Endothelial cell of umbilical vein (primary cell): ENCODE results near the gene HIP1.

Source experiments
- EZH2 ChIP-seq: IDR thresholded peaks from 2 replicates; pipeline ENCODE4 v1.6.1; 2012; ENCODE audit warnings: borderline replicate concordance, low read depth, mild to moderate bottlenecking, moderate library complexity, low read length, inconsistent platforms; ENCODE audit not compliant: severe bottlenecking
- FOS ChIP-seq: IDR thresholded peaks from 2 replicates; pipeline ENCODE4 v1.6.1; 2011; ENCODE audit warnings: mild to moderate bottlenecking, low read length, moderate library complexity, borderline replicate concordance; ENCODE audit not compliant: insufficient read depth
- GATA2 ChIP-seq: IDR thresholded peaks from 2 replicates; pipeline ENCODE4 v1.7.0; 2011; ENCODE audit warnings: low read depth, mild to moderate bottlenecking, moderate library complexity, mixed read lengths, low read length; ENCODE audit not compliant: insufficient read length, insufficient read depth
- JUN ChIP-seq: IDR thresholded peaks from 2 replicates; pipeline ENCODE4 v1.6.1; 2011; ENCODE audit warnings: borderline replicate concordance, low read depth; ENCODE audit not compliant: insufficient read length, insufficient read depth
- MYC ChIP-seq: IDR thresholded peaks from one replicate; pipeline ENCODE4 v1.6.1; 2011; ENCODE audit warnings: mild to moderate bottlenecking, low read depth, low read length
- POLR2A ChIP-seq: IDR thresholded peaks from 2 replicates; pipeline ENCODE4 v1.6.1; 2012; ENCODE audit warnings: low read depth, mild to moderate bottlenecking, control low read depth, low read length
- POLR2AphosphoS5 ChIP-seq: IDR thresholded peaks from 2 replicates; pipeline ENCODE4 v1.6.1; 2012; ENCODE audit warnings: low read depth, mild to moderate bottlenecking, control low read depth, low read length, moderate library complexity; ENCODE audit not compliant: insufficient read depth
- TF ChIP-seq, protein P1 (sequence below), 2 donors: IDR thresholded peaks; 1 replicate in 1 of 2; 2 replicates in 1 of 2; pipeline ENCODE4 v1.5.1; 2011; ENCODE audit warnings: low read length in 2 of 2, mild to moderate bottlenecking in 2 of 2, moderate library complexity in 2 of 2, control low read depth in 1 of 2, inconsistent platforms in 1 of 2, low read depth in 1 of 2; ENCODE audit not compliant: insufficient read depth in 1 of 2; ENCODE audit errors: extremely low read depth in 1 of 2
- TF ChIP-seq, protein P2 (sequence below): IDR thresholded peaks from 2 replicates; pipeline ENCODE4 v1.6.1; 2011; ENCODE audit not compliant: insufficient read depth, insufficient read length

DNA sequence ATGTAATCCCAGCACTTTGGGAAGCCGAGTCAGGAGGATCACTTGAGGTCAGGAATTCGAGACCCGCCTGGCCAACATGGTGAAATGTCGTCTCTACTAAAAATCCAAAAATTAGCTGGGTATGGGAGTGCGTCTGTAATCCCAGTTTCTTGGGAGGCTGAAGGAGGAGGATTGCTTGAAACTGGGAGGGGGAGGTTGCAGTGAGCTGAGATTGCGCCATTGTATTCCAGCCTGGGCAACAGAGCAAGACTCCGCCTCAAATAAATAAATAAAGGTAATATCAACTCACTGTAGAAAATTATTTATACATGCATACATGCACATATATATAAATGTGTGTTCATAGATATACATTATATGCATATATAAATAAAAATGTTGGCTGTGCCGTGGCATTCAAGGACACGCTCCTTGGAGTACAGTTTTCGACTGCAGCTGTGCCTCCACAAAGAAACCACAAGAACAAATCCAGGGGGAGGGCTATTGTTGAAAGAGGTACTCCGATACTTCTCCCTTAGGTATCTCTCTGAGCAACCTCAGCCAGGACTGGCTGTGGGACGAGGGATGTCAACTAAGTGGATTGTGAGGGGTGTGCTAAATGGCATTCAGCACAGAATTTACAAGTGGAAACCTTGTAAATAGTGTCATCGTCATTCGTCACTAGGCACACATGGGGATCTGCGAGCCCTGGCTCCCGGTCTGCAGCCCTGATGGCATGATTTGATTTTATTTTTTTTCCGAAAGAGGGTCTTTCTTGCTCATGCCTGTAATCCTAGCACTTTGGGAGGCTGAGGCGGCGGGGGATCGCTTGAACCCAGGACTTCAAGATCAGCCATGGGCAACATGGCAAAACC is 49.3 kb downstream of the HIP1 start:
- no peak for TF ChIP-seq POLR2AphosphoS5
- TF ChIP-seq, protein P1, sequence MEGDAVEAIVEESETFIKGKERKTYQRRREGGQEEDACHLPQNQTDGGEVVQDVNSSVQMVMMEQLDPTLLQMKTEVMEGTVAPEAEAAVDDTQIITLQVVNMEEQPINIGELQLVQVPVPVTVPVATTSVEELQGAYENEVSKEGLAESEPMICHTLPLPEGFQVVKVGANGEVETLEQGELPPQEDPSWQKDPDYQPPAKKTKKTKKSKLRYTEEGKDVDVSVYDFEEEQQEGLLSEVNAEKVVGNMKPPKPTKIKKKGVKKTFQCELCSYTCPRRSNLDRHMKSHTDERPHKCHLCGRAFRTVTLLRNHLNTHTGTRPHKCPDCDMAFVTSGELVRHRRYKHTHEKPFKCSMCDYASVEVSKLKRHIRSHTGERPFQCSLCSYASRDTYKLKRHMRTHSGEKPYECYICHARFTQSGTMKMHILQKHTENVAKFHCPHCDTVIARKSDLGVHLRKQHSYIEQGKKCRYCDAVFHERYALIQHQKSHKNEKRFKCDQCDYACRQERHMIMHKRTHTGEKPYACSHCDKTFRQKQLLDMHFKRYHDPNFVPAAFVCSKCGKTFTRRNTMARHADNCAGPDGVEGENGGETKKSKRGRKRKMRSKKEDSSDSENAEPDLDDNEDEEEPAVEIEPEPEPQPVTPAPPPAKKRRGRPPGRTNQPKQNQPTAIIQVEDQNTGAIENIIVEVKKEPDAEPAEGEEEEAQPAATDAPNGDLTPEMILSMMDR (IDR thresholded peaks at IDR 0.05; ENCODE audit: extremely low read depth in 1 of 2, insufficient read depth in 1 of 2, low read depth in 1 of 2, low read length in 2 of 2), result no peak
- TF ChIP-seq FOS, result no peak
- no peak for TF ChIP-seq POLR2A
- TF ChIP-seq GATA2, result no peak
- no peak for TF ChIP-seq EZH2
- TF ChIP-seq, protein P2, sequence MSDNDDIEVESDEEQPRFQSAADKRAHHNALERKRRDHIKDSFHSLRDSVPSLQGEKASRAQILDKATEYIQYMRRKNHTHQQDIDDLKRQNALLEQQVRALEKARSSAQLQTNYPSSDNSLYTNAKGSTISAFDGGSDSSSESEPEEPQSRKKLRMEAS, result no peak
- TF ChIP-seq MYC, result no peak
- TF ChIP-seq JUN, result no peak
